ENCODE measurements around the gene EYA2.

EYA2 gene

GRCh38 chr20:47141941-47142773 lies 247.5 kb downstream of the EYA2 start:
- no peak for DNase-seq (ENCODE audit: low read depth)

GRCh38 chr20:47142774-47143170 lies 248.1 kb downstream of the EYA2 start:
- DNase-seq (ENCODE audit: low read depth), result no peak

- DNase-seq (ENCODE audit: low read depth), result no peak
Observed at GRCh38 chr20:47143657-47144056, 249.0 kb downstream of the EYA2 start.

- DNase-seq (ENCODE audit: low read depth), result no peak
Observed at GRCh38 chr20:47144463-47144862, 249.8 kb downstream of the EYA2 start.

- DNase-seq (ENCODE audit: low read depth), result no peak
Observed at GRCh38 chr20:47146686-47147085, 252.0 kb downstream of the EYA2 start.

GRCh38 chr20:47148059-47148458 lies 253.4 kb downstream of the EYA2 start:
- DNase-seq (ENCODE audit: low read depth), result no peak

- no peak for DNase-seq (ENCODE audit: low read depth)
Observed at GRCh38 chr20:47149939-47150338, 255.3 kb downstream of the EYA2 start.

- DNase-seq (ENCODE audit: low read depth), result no peak
Observed at GRCh38 chr20:47150403-47151152, 255.9 kb downstream of the EYA2 start.

GRCh38 chr20:47152068-47152467 lies 257.4 kb downstream of the EYA2 start:
- no peak for DNase-seq (ENCODE audit: low read depth)

GRCh38 chr20:47154089-47154488 lies 259.4 kb downstream of the EYA2 start:
- no peak for DNase-seq (ENCODE audit: low read depth)

GRCh38 chr20:47156301-47157137 lies 261.9 kb downstream of the EYA2 start:
- DNase-seq (ENCODE audit: low read depth), result no peak

- DNase-seq (ENCODE audit: low read depth), result no peak
Observed at GRCh38 chr20:47159166-47159565, 264.5 kb downstream of the EYA2 start.

GRCh38 chr20:47160240-47160639 lies 265.6 kb downstream of the EYA2 start:
- no peak for DNase-seq (ENCODE audit: low read depth)

GRCh38 chr20:47160992-47161391 lies 266.3 kb downstream of the EYA2 start:
- no peak for DNase-seq (ENCODE audit: low read depth)

- no peak for DNase-seq (ENCODE audit: low read depth)
Observed at GRCh38 chr20:47161411-47161810, 266.8 kb downstream of the EYA2 start.

- DNase-seq (ENCODE audit: low read depth), result no peak
Observed at GRCh38 chr20:47164140-47164539, 269.5 kb downstream of the EYA2 start.

- DNase-seq (ENCODE audit: low read depth), result no peak
Observed at GRCh38 chr20:47165376-47165865, 270.8 kb downstream of the EYA2 start.

- no peak for DNase-seq (ENCODE audit: low read depth)
Observed at GRCh38 chr20:47167846-47168245, 273.2 kb downstream of the EYA2 start.

- no peak for DNase-seq (ENCODE audit: low read depth)
Observed at GRCh38 chr20:47172579-47172978, 277.9 kb downstream of the EYA2 start.

- DNase-seq (ENCODE audit: low read depth), result no peak
Observed at GRCh38 chr20:47173596-47174216, 279.1 kb downstream of the EYA2 start.

- DNase-seq (ENCODE audit: low read depth), result no peak
Observed at GRCh38 chr20:47174456-47175243, 280.0 kb downstream of the EYA2 start.

Measured in activated T-helper 9 cell treated with anti-CD3 and anti-CD28 coated beads, Interleukin-2, amount 50 U/mL, for 16 hours (primary cell).